Left colon (tissue), 2 donors: ENCODE measurements around the gene HMGB2. TPM values are rescaled to one million over a fixed set of nuclear protein-coding genes. Genes with fewer than 3 reads are reported as not detected.

Experiments
- ATAC-seq: fragments of 200-7000 bp; cut with Tn5 transposase; one replicate; pipeline ENCODE4 v1.9.1; 2020; ENCODE audit warnings: mild to moderate bottlenecking, moderate library complexity
- DNase-seq, 2 donors: peaks; one replicate each; pipeline ENCODE4 v3.0.0-alpha.2; 2020
- intact Hi-C, 2 donors: fragments of 100-400 bp; cut with DNase I in 1 of 2; cut with micrococcal nuclease in 1 of 2; formaldehyde crosslinking; loops; one replicate each; pipeline versions ENCODE4 v1.11.2 to v1.14.0; 2022; cut with DNase I, micrococcal nuclease
- total RNA-seq, 2 donors: library from RNA; stranded (reverse); fragmentation: NEBNext Ultra II Directional; extraction: Animal tissue kit (Norgen Biotek cat#: 25700); gene quantifications; one replicate each; pipeline ENCODE4 v1.2.1, GENCODE V29; 2021
- donor health status: DM: no; HTN: no; CAD: no.
- donor health status: DM: yes; HTN: yes; CAD: no.

Gene HMGB2
- total RNA-seq, 2 donors from 2014 or later = 41.5 to 61.3 TPM

DNA sequence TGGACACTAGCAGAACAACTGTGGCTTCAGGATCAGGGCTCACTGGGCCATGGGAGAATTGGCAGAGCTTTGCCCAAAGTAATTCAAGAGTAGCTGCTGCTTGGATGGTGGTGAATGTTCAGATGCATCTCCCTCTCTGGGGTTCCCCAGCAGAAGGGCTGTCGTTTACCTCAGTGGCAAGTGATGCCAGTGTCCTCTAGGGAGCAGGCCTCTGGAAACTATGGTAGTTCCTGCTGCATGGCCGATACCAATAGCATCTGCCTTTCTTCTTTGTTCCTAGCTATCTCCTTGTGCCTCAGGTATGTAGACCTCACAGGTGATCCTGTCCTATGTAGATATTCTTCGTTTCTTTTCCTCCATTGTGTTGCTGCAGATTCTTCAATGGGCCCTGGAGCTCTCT is 26.4 kb downstream of the HMGB2 start:
- ATAC-seq = no peak
- intact Hi-C loops = no loop called here
- no peak for DNase-seq

DNA sequence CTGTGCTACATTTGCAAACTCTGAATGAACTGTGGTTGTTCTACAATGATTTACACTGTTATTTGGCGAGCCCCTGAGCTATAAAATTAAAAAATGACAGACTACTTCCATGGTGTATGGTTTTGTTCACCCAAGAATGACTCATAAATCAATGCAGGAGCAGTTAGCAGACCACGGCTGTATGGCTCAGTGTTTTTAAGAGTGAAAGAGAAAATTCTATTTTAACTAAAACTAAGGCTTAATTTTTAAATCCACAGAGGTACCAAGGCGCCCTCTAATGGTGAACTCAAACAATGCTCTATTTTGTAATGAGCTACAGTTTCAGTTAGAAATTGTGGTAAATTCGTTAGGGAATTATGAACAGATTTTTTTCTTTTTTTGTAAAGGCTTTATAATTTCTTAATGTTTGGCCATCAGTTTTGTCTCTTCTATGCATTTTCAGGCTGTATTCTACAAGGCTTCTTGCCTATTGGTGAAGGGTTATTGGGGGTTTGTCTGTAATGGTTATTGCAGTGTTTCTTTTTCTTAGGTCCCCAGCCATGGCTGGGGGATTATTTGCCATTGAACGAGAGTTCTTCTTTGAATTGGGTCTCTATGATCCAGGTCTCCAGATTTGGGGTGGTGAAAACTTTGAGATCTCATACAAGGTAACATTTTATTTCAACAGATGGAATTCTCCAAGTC is 32.5 kb downstream of the HMGB2 start:
- ATAC-seq = peak; percentile 32
- intact Hi-C loops = no loop called here

DNA sequence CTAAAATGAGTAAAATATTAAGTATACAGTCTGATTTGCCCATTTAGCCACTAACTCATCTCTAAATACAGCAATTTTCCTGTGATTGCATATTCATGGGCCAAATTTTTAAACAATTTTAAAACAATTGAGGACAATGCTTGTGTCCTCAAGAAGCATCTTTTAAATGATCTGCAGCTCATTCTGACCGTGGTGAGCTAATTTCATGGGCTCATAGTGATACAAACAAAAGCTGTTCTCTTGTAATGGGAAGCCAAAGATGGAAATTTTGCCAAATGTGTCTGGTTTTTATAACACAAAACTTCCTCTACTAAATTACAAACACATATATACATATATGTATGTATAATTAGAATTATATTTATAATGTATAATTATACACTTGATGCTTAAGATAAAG is 39.7 kb downstream of the HMGB2 start:
- intact Hi-C loops = no loop called here
- no peak for DNase-seq
- no peak for ATAC-seq

More for the DNA sequence above, 32.5 kb downstream of the HMGB2 start:
- no peak for DNase-seq

DNA sequence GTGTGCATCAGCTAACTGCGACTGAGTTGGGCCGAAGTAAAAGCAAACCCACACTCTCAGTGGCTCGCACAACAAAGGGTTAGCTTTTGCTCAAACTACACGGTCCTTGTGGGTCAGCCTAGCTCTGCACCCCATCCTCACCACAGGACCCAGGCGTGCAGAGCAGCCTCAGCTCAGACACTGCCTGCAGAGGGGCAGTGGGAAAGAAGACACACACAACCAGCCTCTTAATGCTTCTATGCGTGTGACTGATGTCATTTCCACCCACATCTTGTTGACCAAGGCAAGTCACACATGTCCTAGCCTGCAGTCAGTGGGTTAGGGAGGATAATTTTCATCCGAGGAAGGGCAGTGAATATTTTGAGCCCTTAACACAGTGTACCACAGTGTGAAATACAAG is 40.5 kb downstream of the HMGB2 start:
- no peak for DNase-seq

DNA sequence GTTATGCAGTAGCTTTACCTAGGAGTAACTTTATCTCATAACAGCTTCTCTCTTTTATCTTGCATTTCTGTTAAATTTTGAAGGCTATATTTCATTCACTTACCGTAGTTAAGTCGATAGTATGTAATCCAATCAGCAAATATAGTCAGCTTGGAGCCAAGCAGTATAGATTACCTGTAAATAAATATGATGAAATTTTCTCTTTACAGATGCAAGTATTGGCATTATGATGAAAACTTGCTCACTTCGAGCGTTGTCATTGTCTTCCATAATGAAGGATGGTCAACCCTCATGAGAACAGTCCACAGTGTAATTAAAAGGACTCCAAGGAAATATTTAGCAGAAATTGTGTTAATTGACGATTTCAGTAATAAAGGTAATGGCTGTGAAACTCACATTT is 42.3 kb downstream of the HMGB2 start:
- no peak for DNase-seq
- intact Hi-C loops = no loop called here
- ATAC-seq = no peak

More for the DNA sequence above, 40.5 kb downstream of the HMGB2 start:
- ATAC-seq = no peak
- intact Hi-C loops = no loop called here

DNA sequence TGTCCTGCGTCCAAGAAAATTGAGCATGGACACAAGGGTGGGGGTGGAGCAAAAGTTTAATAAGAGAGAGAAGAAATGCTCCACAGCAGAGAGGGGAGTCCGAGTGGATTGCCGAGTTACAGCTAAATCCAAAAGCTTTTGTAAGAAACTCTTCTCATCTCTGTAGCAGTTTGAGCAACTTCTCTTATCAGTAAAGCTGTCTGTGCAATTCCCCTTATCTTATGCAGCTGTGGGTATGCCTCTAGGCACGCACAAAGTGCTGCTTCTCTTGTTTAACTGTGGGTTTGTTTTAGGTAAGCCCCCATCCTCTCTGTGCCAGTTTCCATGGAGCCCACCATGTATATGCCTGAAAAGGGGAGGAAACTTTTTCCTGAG is 44.8 kb downstream of the HMGB2 start:
- intact Hi-C loops = no loop called here
- ATAC-seq (peak; percentile 14), DNase-seq (no peak)

DNA sequence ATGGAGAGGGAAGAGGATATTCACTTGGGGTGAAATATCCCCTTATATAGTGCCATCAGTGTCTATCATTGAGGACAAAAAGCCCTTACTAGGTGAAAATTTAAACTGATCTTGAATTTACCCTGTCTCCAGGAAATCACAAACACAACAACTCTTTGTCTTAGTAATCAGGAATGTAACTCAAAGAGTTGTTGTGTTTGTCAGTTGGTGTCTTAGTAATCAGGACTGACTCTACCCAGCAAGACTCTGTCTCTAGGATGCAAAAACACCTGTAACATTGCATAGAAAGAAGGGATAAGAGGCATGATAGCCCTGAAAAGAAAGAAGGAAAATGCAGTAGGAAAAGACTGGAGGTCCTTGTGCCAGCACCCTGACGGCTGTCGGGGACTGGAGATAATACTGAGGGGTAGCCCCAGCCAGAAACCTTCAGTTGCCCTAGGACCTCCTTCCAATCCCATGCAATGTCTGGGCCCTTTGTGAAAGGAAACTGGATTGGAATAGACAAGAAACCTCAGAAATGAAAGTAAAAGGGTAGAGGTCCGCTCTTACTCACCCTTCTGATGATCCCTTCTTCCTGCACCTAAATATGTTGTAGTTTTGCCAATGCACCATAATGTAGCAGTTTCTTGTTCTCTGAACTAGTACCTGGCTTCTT is 45.3 kb downstream of the HMGB2 start:
- intact Hi-C loops = no loop called here
- ATAC-seq (no peak), DNase-seq (no peak)

DNA sequence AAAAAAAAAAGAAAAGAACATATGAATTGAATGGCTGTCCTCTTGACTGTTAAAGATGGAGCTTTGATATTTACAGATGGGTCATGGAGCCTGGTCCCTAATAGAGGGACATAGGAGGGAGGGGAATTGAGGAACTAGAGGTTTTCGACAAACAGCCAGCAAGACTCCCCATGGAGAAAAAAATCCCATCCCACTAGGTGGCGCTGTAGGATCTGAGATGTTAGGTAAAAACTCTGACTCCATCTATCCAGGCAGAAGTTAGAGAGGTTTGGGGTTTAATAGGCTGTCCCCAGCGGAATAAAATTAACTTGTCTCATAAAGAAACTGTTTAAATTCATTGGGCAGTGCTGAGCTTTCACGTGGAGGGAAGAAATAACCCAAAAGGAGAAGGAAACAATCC is 45.9 kb downstream of the HMGB2 start:
- intact Hi-C loops = no loop called here
- ATAC-seq = peak; percentile 37
- DNase-seq = peak; percentile 35 to 73

DNA sequence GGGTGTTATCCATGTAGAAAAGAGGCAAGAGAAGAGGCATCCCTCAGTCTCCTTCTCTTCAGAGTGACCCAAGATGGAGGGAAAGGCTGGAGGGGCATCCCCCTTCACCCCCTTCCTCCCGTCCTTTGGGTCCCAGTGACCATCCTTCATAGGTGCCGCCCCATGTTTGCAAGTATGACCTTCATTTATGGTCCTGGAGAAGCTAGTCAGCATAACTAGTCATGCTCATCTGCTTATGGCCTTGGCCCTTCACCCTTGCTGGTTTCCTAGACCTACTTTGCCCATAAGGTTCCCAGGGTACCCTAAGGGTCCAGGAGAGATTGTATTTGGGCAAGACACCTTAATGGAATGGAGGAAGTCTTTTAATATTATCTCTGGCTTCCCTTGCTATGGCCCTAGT is 46.7 kb downstream of the HMGB2 start:
- DNase-seq = no peak
- no peak for ATAC-seq
- intact Hi-C loops = no loop called here

DNA sequence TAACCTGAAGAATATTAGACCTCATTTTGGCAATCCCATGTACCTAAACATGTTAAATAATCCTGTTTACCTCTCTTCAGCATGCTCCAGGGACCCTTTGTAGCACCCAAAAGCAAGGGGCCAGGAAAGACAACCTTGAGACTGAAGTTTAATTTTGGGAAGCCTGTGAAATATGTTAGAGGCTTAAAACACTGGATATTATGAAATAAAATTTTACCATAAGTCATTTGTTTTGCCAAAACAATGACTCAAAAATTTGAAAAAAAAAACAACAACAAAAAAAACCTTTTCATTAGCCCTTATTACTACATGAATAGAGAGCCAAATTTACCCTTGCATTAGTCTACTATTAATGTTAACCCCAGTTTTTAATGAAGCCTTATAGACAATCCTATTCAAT is 49.7 kb downstream of the HMGB2 start:
- no peak for DNase-seq
- intact Hi-C loops = no loop called here
- ATAC-seq = no peak

DNA sequence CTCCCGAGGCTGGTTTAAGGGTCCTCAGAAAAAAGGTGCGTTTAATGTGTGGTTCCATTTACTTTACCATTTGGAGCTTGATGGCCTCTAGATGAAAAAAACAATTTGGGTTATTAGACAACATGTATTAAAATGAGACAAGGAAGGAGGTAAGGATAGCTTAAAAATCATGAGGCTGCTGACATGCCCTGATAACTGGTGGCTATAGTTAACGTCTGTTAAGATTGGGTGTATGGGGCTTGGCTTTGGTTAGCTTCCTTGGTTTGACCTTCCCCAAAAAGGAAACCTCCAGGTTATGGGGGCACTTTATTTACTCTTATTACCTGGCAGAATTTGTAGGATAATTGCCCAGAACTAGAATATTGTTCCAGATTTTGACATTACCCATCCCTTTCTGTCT is 51.5 kb downstream of the HMGB2 start:
- intact Hi-C loops = no loop called here
- DNase-seq (no peak), ATAC-seq (no peak)

DNA sequence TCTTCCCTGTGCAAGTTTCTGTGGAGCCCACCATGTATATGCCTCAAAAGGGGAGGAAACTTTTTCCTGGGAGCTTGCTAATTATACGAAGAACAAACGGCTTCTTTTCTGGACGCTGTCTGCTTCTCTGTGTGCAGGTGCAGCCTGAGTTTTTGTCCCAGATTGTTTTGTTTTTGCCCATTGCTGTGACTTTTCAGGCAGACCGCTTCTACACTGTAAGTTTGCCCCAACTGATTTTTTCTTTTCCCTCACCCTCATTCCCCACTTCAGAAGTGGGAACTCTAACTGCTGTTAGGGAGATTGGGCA is 51.9 kb downstream of the HMGB2 start:
- intact Hi-C loops = no loop called here
- DNase-seq (no peak), ATAC-seq (no peak)

DNA sequence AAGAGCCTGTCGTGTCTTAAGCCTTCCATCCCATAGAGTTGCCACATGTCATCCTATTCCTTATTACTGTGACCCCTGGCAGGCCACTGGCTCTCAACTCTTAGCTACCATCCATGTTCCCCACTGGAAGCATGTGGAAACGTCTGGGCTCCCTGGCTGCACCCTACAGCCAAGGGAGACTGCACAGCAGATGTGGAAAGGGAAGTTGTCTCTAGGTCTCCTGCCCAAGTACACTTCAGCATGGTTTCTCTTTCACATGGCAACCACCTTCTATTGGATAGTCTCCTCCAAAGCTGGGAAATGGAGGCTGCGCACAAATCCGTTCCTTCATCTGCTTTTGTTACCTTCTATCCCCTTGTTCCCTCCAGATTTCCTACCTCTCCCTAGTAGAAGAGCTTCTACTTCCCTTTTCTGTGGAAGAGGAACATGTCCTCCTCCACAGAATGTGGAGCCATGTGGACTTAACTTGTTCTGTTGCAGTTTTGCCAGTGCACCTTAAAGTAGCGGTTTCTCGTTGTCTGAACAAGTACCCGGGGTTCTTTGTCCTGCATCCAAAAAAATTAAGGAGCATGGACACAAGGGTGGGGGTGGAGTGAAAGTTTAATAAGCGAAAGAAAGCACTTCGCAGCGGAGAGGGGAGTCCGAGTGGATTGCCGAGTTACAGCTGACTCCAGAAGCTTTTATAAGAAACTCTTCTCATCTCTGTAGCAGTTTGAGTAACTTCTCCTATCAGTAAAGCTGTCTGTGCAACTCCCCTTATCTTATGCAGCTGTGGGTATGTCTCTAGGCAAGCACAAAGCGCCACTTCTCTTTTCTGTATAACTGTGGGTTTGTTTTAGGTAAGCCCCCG is 52.5 kb downstream of the HMGB2 start:
- DNase-seq (no peak), ATAC-seq (no peak)
- intact Hi-C loops = no loop called here

Other genes starting within 250 kb of the HMGB2 start
- gene GALNT7, start 165.5 kb downstream of the HMGB2 start, total RNA-seq = 100 to 1,000 TPM; 138 to 143 TPM
- 1 to 10 TPM; 6.5 to 7.6 TPM for gene SAP30, start 36.6 kb upstream of the HMGB2 start, total RNA-seq
- under 1 TPM in 1 of 2 donors, not detected in 1; 0.42 TPM for gene SCRG1, start 64.8 kb upstream of the HMGB2 start, total RNA-seq
- gene HAND2, start 195.9 kb upstream of the HMGB2 start, total RNA-seq = 10 to 100 TPM in 1 of 2 donors, 1 to 10 TPM in 1; 2.0 to 18.9 TPM